22Rv1 (cell line): ENCODE results near the gene PHLPP2.

ENCODE experiments used
- CTCF ChIP-seq: fragments of 450-650 bp; IDR thresholded peaks from 2 replicates; pipeline ENCODE4 v1.5.1; 2017; ENCODE audit warnings: mild to moderate bottlenecking
- ZFX ChIP-seq: fragments of 450-650 bp; IDR thresholded peaks from 2 replicates; pipeline ENCODE4 v1.6.1; 2017; ENCODE audit warnings: antibody characterized with exemption, borderline replicate concordance

GRCh38 chr16:71761097-71761496 is 36.6 kb upstream of the PHLPP2 start:
- TF ChIP-seq CTCF (no peak), ZFX (no peak)
